HL-60 (cell line): Measurements from ENCODE around the gene SRRD.

Experiments used
- DNase-seq, 2 experiments: peaks; one replicate each; pipeline ENCODE4 v3.0.0-alpha.2; 2010 to 2020; ENCODE audit warnings: low read depth in 1 of 2, low spot score in 1 of 2
- H3K27ac ChIP-seq: fragments of 250-450 bp; sonication (Bioruptor Pico); replicated peaks from 2 replicates; pipeline ENCODE4 v1.5.1; 2020; ENCODE audit warnings: mild to moderate bottlenecking, moderate library complexity
- H3K27me3 ChIP-seq: fragments of 250-450 bp; sonication (Bioruptor Pico); 2 replicates; pipeline ENCODE4 v1.5.1; 2021; ENCODE audit warnings: mild to moderate bottlenecking, moderate library complexity; ENCODE audit not compliant: insufficient read depth, poor library complexity, severe bottlenecking
- H3K4me3 ChIP-seq: replicated peaks from 2 replicates; pipeline ENCODE4 v1.5.1; 2011; ENCODE audit warnings: mild to moderate bottlenecking, control low read depth, low read length; ENCODE audit not compliant: insufficient read depth
- GABPA ChIP-seq: IDR thresholded peaks from 2 replicates; pipeline ENCODE4 v1.6.1; 2012; ENCODE audit warnings: low read depth
- POLR2AphosphoS5 ChIP-seq: IDR thresholded peaks from 2 replicates; pipeline ENCODE4 v1.6.1; 2012; ENCODE audit warnings: low read depth
- SPI1 ChIP-seq: IDR thresholded peaks from 2 replicates; pipeline ENCODE4 v1.6.1; 2012; ENCODE audit warnings: low read depth, mild to moderate bottlenecking, borderline replicate concordance
- TF ChIP-seq, protein P1 (sequence below): IDR thresholded peaks from one replicate; pipeline ENCODE4 v1.5.1; 2011; ENCODE audit warnings: low read length, control low read depth, inconsistent platforms; ENCODE audit not compliant: insufficient read depth
- TF ChIP-seq, protein P2 (sequence below): IDR thresholded peaks from 2 replicates; pipeline ENCODE4 v1.6.1; 2012; ENCODE audit warnings: low read depth; ENCODE audit not compliant: insufficient replicate concordance

The SRRD gene

DNA sequence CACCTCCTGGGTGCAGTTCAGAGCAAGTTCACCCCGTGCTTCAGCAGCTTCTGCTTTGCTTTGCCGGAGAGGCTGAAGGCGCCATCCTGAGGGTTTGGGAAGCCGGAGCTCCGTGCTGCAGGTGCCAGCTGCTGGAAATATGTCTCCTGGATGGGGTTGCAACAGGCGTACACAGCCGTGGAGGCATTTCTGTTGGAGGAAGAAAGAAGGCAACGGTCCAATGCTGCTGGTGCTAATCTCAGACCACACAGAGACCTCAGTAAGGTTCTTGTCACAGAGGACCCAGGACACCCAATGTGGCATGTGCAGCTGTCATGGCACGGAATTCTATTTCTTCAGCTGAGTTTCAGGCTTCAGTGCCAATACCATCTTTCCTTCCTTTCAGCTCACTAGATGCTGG, 30.5 kb upstream of the SRRD start:
- DNase-seq = no peak
- Histone ChIP-seq H3K4me3 (no peak overlapping the region), H3K27me3 (no peaks in the 10 kb centered on the region), H3K27ac (no peak overlapping the region)
- TF ChIP-seq, protein P1, sequence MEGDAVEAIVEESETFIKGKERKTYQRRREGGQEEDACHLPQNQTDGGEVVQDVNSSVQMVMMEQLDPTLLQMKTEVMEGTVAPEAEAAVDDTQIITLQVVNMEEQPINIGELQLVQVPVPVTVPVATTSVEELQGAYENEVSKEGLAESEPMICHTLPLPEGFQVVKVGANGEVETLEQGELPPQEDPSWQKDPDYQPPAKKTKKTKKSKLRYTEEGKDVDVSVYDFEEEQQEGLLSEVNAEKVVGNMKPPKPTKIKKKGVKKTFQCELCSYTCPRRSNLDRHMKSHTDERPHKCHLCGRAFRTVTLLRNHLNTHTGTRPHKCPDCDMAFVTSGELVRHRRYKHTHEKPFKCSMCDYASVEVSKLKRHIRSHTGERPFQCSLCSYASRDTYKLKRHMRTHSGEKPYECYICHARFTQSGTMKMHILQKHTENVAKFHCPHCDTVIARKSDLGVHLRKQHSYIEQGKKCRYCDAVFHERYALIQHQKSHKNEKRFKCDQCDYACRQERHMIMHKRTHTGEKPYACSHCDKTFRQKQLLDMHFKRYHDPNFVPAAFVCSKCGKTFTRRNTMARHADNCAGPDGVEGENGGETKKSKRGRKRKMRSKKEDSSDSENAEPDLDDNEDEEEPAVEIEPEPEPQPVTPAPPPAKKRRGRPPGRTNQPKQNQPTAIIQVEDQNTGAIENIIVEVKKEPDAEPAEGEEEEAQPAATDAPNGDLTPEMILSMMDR = no peak
- TF ChIP-seq, protein P2, sequence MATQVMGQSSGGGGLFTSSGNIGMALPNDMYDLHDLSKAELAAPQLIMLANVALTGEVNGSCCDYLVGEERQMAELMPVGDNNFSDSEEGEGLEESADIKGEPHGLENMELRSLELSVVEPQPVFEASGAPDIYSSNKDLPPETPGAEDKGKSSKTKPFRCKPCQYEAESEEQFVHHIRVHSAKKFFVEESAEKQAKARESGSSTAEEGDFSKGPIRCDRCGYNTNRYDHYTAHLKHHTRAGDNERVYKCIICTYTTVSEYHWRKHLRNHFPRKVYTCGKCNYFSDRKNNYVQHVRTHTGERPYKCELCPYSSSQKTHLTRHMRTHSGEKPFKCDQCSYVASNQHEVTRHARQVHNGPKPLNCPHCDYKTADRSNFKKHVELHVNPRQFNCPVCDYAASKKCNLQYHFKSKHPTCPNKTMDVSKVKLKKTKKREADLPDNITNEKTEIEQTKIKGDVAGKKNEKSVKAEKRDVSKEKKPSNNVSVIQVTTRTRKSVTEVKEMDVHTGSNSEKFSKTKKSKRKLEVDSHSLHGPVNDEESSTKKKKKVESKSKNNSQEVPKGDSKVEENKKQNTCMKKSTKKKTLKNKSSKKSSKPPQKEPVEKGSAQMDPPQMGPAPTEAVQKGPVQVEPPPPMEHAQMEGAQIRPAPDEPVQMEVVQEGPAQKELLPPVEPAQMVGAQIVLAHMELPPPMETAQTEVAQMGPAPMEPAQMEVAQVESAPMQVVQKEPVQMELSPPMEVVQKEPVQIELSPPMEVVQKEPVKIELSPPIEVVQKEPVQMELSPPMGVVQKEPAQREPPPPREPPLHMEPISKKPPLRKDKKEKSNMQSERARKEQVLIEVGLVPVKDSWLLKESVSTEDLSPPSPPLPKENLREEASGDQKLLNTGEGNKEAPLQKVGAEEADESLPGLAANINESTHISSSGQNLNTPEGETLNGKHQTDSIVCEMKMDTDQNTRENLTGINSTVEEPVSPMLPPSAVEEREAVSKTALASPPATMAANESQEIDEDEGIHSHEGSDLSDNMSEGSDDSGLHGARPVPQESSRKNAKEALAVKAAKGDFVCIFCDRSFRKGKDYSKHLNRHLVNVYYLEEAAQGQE = no peak
- no peak for TF ChIP-seq POLR2AphosphoS5
- no peak for TF ChIP-seq GABPA
- TF ChIP-seq SPI1 = no peak

DNA sequence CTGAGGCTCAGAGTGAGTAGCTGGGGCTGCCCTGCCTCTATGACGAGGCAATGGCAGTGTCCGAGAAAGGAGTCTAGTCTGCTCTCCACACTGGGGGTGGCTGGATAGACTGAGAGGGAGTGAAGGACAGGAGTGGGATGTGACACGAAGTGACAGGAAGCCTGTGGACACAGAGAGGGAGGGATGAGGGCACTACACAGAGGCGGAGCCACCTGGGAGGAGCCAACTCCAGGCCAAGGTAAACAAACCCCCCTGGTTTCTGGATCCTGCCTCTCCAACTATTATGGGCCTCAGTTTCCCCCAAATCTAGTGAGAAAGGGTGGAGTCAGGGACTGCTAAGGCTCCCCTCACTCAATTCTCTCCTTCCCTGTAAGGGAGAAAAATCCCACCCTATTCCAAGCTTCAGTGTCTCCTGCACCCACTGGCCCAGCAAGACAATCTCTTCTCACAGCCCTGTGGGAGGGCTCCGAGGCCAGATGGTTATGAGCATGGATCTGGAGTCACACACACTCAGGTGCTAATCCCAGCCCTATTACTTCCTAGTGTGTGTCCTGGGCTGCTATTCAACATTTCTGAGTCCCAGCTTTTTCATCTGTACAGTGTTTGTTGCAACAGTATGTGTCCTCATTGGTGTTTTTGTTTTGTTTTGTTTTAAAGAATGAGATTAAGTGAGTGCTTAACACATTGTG, 29.7 kb upstream of the SRRD start:
- Histone ChIP-seq H3K27me3 (no peaks in the 10 kb centered on the region), H3K4me3 (no peak overlapping the region), H3K27ac (no peak overlapping the region)
- TF ChIP-seq SPI1 = no peak
- TF ChIP-seq, protein P1 = no peak
- TF ChIP-seq GABPA = no peak
- TF ChIP-seq, protein P2 = no peak
- no peak for TF ChIP-seq POLR2AphosphoS5
- no peak for DNase-seq

DNA sequence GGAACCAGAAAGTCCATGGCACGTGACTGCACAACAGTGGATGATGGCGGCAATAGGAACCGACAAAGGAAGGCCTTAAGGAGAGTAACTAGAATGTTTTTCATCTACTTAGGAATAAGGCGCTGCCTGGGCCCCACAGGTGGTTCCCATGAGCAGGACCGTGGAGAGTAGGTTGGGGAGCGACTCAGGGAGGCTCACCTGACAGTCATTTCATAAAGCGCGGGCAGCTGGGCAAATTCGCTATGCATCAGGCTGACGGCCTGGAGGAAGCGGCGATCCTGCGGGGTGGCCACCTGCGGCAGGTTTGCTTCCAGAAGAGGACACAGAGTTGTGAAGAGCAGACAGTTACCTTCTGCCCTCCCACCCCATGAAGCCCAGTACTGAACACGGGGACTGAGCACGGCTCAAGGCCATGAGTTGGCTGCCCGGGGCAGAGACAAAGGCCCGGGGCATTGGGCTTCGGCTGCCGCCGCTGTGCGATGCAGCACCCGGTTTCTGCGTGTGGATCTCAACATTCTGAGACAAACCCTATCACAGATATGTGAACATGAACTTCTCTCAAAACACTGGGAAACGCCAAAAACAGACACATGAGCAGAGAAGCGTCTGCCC, 25.9 kb upstream of the SRRD start:
- H3K27me3 ChIP-seq = no peaks in the 10 kb centered on the region
- TF ChIP-seq, protein P2 = no peak
- TF ChIP-seq, protein P1 = no peak
- TF ChIP-seq GABPA (no peak), SPI1 (no peak), POLR2AphosphoS5 (no peak)
- H3K4me3 ChIP-seq = no peak overlapping the region
- H3K27ac ChIP-seq = no peak overlapping the region
- DNase-seq = no peak
